KMS-11 (cell line): Measurements from ENCODE around the gene TMEM154.

Experiments used
- H2AFZ ChIP-seq: fragments of 200-600 bp; sonication (generic); 2 replicates; pipeline ENCODE4 v1.6.1; 2016; ENCODE audit warnings: antibody characterized with exemption, mixed run types, low read depth
- H3K27ac ChIP-seq: fragments of 200-600 bp; sonication (generic); 2 replicates; pipeline ENCODE4 v1.6.1; 2016; ENCODE audit warnings: mild to moderate bottlenecking, mixed run types
- H3K27me3 ChIP-seq: fragments of 200-600 bp; sonication (generic); 2 replicates; pipeline ENCODE4 v1.6.1; 2017; ENCODE audit warnings: mild to moderate bottlenecking, low read depth, mixed run types, moderate library complexity; ENCODE audit not compliant: insufficient read depth
- H3K36me3 ChIP-seq: fragments of 200-600 bp; sonication (generic); 2 replicates; pipeline ENCODE4 v1.6.1; 2017; ENCODE audit warnings: mild to moderate bottlenecking, mixed run types; ENCODE audit not compliant: insufficient read depth
- H3K4me1 ChIP-seq: fragments of 200-600 bp; sonication (generic); 2 replicates; pipeline ENCODE4 v1.6.1; 2016; ENCODE audit warnings: mild to moderate bottlenecking, low read depth, mixed run types; ENCODE audit not compliant: poor library complexity, severe bottlenecking
- H3K4me2 ChIP-seq: fragments of 200-600 bp; sonication (generic); 2 replicates; pipeline ENCODE4 v1.7.0; 2016; ENCODE audit warnings: mild to moderate bottlenecking, mixed run types
- H3K4me3 ChIP-seq: fragments of 200-600 bp; sonication (generic); IDR thresholded peaks from 2 replicates; pipeline ENCODE4 v1.6.1; 2017; ENCODE audit warnings: low read depth, low read length, mixed read lengths; ENCODE audit not compliant: insufficient read depth
- H3K79me2 ChIP-seq: fragments of 200-600 bp; sonication (generic); 2 replicates; pipeline ENCODE4 v1.6.1; 2016; ENCODE audit warnings: low read depth, mixed run types; ENCODE audit not compliant: insufficient read depth
- H3K9ac ChIP-seq: fragments of 200-600 bp; sonication (generic); 2 replicates; pipeline ENCODE4 v1.6.1; 2016; ENCODE audit warnings: mild to moderate bottlenecking, mixed run types
- H4K20me1 ChIP-seq: fragments of 200-600 bp; sonication (generic); 2 replicates; pipeline ENCODE4 v1.6.1; 2016; ENCODE audit warnings: mild to moderate bottlenecking, mixed run types; ENCODE audit not compliant: insufficient read depth
- TF ChIP-seq, protein P1 (sequence below): fragments of 200-600 bp; sonication (generic); conservative IDR thresholded peaks from 2 replicates; pipeline ENCODE4 v1.6.1; 2017; ENCODE audit warnings: low read depth, mild to moderate bottlenecking, antibody characterized with exemption, low read length, moderate library complexity, mixed read lengths

TMEM154 gene

DNA sequence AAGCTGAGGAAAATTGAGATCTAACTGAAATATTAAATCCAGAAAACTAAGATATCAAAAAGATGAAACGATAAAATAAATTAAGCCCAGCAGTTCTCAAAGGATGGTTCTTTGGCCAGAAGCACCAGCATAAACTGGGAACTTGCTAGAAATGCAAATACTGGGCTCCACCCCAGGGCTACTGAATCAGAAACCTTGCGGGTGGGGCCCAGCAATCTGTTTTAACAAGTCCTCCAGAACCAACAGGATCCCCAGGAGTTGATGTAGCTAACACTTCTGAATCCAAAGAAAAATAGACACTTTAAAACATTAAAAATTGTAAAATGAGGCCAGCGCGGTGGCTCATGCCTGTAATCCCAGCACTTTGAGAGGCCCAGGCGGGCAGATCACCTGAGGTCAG lies 14.1 kb upstream of the TMEM154 start:
- H3K79me2 ChIP-seq, result no peaks in the 10 kb centered on the region
- H3K27ac ChIP-seq, result no peak overlapping the region
- TF ChIP-seq, protein P1, sequence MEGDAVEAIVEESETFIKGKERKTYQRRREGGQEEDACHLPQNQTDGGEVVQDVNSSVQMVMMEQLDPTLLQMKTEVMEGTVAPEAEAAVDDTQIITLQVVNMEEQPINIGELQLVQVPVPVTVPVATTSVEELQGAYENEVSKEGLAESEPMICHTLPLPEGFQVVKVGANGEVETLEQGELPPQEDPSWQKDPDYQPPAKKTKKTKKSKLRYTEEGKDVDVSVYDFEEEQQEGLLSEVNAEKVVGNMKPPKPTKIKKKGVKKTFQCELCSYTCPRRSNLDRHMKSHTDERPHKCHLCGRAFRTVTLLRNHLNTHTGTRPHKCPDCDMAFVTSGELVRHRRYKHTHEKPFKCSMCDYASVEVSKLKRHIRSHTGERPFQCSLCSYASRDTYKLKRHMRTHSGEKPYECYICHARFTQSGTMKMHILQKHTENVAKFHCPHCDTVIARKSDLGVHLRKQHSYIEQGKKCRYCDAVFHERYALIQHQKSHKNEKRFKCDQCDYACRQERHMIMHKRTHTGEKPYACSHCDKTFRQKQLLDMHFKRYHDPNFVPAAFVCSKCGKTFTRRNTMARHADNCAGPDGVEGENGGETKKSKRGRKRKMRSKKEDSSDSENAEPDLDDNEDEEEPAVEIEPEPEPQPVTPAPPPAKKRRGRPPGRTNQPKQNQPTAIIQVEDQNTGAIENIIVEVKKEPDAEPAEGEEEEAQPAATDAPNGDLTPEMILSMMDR, result no peak
- H2AFZ ChIP-seq, result no peak overlapping the region
- no peaks in the 10 kb centered on the region for H3K27me3 ChIP-seq
- no peak overlapping the region for H3K9ac ChIP-seq
- H4K20me1 ChIP-seq, result no peaks in the 10 kb centered on the region
- no peaks in the 10 kb centered on the region for H3K36me3 ChIP-seq
- no peak overlapping the region for H3K4me3 ChIP-seq
- H3K4me2 ChIP-seq, result no peak overlapping the region
- H3K4me1 ChIP-seq, result peaks cover 24% of the 10 kb centered on the region

GRCh38 chr4:152691761-152692160 lies 12.0 kb upstream of the TMEM154 start:
- H3K9ac ChIP-seq, result no peak overlapping the region
- no peaks in the 10 kb centered on the region for H4K20me1 ChIP-seq
- H2AFZ ChIP-seq, result no peak overlapping the region
- TF ChIP-seq, protein P1, result no peak
- H3K27ac ChIP-seq, result no peak overlapping the region
- no peak overlapping the region for H3K4me3 ChIP-seq
- no peaks in the 10 kb centered on the region for H3K79me2 ChIP-seq
- no peaks in the 10 kb centered on the region for H3K27me3 ChIP-seq
- no peak overlapping the region for H3K4me2 ChIP-seq
- no peaks in the 10 kb centered on the region for H3K36me3 ChIP-seq
- peaks cover 10% of the 10 kb centered on the region for H3K4me1 ChIP-seq

DNA sequence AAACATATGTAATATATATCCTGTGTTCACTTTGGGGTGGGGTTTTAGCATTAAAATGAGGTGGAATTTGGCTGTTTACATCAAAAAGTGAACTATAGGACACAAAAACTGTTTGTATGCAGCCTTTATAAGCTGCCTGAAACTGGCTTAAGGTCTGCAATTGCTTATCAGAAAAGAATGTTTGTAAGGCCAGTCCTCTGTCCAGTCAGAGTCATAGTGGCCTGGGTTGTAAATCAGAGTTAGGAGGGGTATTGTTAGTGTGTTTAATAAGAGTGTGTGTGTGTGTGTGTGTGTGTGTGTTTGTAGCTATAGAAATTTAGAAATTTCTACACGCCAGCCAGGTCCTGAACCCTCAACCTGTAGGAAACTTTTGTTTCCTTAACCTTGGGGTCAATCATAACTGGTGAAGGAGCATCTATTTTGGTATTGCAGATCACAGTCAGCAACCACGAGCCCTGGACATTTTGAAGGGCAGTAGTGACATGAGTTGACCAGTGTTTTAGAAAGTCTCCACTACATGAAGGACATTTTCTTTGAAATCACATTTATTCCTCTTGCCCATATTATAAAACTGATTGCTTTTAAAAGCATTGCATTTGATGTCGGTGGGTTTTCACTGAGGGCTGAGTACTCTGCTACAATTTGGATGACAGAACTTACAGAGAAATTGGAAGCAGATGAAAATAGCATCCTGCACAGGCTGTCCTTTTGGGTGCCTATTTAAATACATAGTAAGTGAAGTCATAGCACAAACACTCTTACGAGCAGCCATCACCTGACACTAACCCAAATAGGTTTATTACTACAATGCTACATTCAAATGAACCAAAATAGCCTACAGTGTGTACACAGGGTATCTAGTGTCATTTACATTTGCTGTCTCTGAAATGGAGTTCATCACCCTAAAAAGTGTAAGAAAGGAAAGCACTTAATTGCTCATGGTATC lies 11.2 kb upstream of the TMEM154 start:
- peaks cover 2% of the 10 kb centered on the region for H3K4me1 ChIP-seq
- H3K27me3 ChIP-seq, result no peaks in the 10 kb centered on the region
- no peaks in the 10 kb centered on the region for H3K36me3 ChIP-seq
- H2AFZ ChIP-seq, result no peak overlapping the region
- no peak overlapping the region for H3K4me2 ChIP-seq
- no peak overlapping the region for H3K4me3 ChIP-seq
- TF ChIP-seq, protein P1, result no peak
- no peaks in the 10 kb centered on the region for H3K79me2 ChIP-seq
- H3K9ac ChIP-seq, result no peak overlapping the region
- H4K20me1 ChIP-seq, result no peaks in the 10 kb centered on the region
- H3K27ac ChIP-seq, result no peak overlapping the region

- no peaks in the 10 kb centered on the region for H3K4me1 ChIP-seq
- H3K79me2 ChIP-seq, result no peaks in the 10 kb centered on the region
- H3K27me3 ChIP-seq, result no peaks in the 10 kb centered on the region
- TF ChIP-seq, protein P1, result no peak
- no peaks in the 10 kb centered on the region for H4K20me1 ChIP-seq
- H3K27ac ChIP-seq, result no peak overlapping the region
- no peak overlapping the region for H3K9ac ChIP-seq
- no peak overlapping the region for H2AFZ ChIP-seq
- no peaks in the 10 kb centered on the region for H3K36me3 ChIP-seq
- no peak overlapping the region for H3K4me2 ChIP-seq
- no peak overlapping the region for H3K4me3 ChIP-seq
Observed at GRCh38 chr4:152689615-152690501, 10.1 kb upstream of the TMEM154 start.
